GM13977 (cell line): ENCODE results near the gene PSMA1.

Source experiments
- DNase-seq: peaks from one replicate; pipeline ENCODE4 v3.0.0; 2012; ENCODE audit warnings: low spot score
- in situ Hi-C: fragments of 300-500 bp; cut with MboI; formaldehyde crosslinking; loops from one replicate; pipeline ENCODE4 v1.12.0; 2022; ENCODE audit warnings: low sequenced_read_pairs, low pct_unique_long_range_greater_than_20kb, mixed read lengths, inconsistent platforms; ENCODE audit not compliant: unreplicated experiment
- TF ChIP-seq, protein P1 (sequence below): IDR thresholded peaks from 2 replicates; pipeline ENCODE4 v1.5.1; 2012; ENCODE audit warnings: mild to moderate bottlenecking, control low read depth; ENCODE audit not compliant: insufficient read depth; ENCODE audit errors: extremely low read depth, missing control alignments

Gene PSMA1

DNA sequence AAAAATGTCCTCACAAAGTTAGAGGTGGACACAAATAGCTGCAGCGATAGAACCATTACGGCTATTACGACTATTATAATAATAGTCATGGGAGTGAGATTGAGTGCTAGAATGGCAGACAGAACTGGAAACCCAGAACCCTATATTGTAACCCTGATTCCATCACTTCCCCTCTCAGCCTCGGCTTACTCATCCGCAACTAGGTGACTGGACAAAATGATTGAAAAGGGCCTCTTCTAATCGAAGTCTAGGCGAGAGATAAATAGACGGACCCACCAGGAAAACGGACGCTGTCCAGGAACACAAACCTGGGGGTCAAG, 629 bp downstream of the PSMA1 start:
- no peak for DNase-seq
- in situ Hi-C loops: no loop called here
- TF ChIP-seq, protein P1, sequence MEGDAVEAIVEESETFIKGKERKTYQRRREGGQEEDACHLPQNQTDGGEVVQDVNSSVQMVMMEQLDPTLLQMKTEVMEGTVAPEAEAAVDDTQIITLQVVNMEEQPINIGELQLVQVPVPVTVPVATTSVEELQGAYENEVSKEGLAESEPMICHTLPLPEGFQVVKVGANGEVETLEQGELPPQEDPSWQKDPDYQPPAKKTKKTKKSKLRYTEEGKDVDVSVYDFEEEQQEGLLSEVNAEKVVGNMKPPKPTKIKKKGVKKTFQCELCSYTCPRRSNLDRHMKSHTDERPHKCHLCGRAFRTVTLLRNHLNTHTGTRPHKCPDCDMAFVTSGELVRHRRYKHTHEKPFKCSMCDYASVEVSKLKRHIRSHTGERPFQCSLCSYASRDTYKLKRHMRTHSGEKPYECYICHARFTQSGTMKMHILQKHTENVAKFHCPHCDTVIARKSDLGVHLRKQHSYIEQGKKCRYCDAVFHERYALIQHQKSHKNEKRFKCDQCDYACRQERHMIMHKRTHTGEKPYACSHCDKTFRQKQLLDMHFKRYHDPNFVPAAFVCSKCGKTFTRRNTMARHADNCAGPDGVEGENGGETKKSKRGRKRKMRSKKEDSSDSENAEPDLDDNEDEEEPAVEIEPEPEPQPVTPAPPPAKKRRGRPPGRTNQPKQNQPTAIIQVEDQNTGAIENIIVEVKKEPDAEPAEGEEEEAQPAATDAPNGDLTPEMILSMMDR: no peak

DNA sequence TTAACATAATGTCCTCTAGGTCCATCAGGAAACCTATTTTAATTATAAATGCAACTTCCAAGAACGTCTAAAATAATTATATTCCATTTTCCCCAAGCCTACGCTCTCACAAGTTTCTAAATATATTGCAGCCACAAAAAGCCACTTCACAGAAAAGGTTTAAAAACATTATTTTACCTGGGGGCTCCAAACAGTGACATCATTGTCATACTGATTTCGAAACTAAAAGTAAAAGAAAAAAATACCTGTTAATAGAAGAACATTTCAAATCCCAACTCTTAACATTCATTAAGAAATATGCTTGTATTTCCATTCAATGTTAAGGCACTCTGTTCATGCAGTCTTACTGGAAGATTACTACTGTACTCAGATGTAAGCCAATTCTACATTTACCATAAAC, 1.4 kb downstream of the PSMA1 start:
- in situ Hi-C loops: no loop called here
- TF ChIP-seq, protein P1: no peak
- DNase-seq: no peak

DNA sequence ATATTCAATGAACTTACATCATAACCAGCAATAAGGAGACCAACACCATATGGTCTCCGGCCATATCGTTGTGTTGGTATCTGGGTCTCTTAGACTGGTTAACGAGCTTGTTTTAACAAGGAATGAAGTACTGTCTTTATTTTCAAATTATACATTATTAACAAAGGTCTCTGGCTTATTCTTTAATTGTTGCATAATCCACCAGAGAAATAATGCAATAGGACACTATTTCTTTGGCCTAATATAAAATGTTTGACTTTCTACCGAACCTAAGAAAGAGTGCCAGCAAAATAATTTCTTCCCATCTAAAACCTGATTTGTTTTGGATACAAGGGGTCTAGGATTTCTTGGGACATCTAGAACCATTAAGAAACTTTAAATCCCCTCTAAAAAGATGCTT, 6.4 kb downstream of the PSMA1 start:
- in situ Hi-C loops: no loop called here
- TF ChIP-seq, protein P1: no peak
- DNase-seq: no peak

DNA sequence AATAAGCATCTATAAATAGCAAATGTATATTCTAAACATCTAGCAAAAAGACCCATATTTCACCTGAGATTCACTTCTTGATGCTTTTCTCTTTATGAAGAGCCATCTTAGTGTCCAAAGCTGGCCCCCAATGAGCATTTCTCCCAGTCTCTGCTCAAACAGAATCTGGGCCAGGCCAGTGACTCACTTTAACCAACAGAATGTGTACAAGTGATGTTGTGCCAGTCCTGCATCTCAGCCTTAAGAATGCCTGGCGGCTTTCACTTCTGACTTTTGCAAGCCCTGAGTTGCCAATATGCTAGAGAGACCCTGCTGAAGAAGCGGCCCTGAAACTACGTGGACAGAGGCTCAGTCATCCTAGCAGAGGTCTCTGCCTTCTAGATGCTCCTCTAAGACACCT, 13.7 kb downstream of the PSMA1 start:
- in situ Hi-C loops: no loop called here
- TF ChIP-seq, protein P1: no peak
- DNase-seq: no peak

DNA sequence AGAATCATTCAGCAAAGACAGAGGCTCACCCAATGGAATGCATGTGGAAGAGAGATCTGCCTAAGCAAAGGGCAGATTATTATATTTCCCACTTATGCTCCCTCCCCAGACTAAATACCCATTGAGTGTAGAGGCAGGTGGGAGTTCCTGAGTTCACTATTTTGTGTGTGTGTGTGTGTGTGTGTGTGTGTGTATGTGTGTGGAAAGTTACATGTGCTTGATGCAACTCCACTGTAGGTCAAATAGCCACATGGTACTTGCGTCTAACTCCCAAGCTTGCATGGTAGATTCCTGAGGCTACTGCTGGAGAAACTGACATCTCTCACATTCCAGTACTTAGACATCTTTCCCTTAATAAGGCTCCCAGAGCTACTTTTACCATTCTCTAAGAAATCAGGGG, 17.2 kb downstream of the PSMA1 start:
- no peak for DNase-seq
- in situ Hi-C loops: no loop called here
- TF ChIP-seq, protein P1: no peak

DNA sequence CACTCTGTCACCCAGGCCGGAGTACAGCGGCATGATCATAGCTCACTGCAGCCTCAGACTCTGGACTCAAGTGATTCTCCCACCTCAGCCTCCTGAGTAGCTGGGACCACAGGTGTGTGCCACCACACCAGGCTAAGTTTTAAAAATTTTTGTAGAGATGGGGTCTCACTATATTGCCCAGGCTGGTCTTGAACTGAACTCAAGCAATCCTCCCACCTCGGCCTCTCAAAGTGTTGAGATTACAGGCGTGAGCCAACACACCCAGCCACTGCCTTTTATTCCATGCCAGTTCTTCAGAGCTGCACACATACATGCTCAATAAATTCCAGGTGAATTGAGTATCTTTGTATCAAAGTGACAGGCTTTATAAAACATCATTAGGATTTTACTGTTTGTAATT, 18.1 kb downstream of the PSMA1 start:
- TF ChIP-seq, protein P1: no peak
- in situ Hi-C loops: no loop called here
- DNase-seq: no peak

DNA sequence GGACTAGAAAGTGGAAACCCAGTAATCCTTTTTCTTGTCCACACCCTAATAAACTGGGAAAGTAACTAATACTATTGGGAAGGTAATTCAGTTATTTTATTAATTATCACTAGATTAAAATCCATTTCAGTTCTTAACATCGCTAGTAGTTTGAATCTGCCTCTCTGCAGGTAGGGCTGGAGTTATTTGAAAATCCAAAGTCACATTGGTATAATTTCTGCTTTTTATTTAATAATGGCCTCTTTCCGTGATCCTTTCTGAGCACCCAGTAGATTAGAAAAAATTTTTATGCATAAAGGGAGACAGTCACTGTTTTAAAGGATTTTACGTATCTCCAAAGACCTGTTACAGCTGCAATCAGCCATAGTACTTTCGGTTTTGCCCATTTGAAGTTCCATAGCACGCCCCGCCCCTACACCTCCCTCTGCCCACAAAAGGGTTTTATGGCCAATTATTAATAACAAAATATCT, 20.0 kb downstream of the PSMA1 start:
- in situ Hi-C loops: no loop called here
- TF ChIP-seq, protein P1: no peak
- peak; percentile 60 for DNase-seq
